GM12878 (cell line): ENCODE measurements around the gene ECM1. TPM values are rescaled to one million over a fixed set of nuclear protein-coding genes. Genes with fewer than 3 reads are reported as not detected.

Experiments used
- BCL11A ChIP-seq: IDR thresholded peaks from 2 replicates; pipeline ENCODE4 v1.6.1; 2011; ENCODE audit warnings: low read depth, low read length
- CEBPB ChIP-seq, 2 experiments: fragments of 150-350 bp in 1 of 2; IDR thresholded peaks; 2 replicates each; pipeline ENCODE4 v1.6.1; 2012 to 2014; ENCODE audit warnings: low read depth in 2 of 2, low read length in 2 of 2, borderline replicate concordance in 1 of 2, inconsistent platforms in 1 of 2
- CHD4 ChIP-seq: fragments of 200-600 bp; sonication (generic); IDR thresholded peaks from 2 replicates; pipeline ENCODE4 v1.6.1; 2016; ENCODE audit warnings: mild to moderate bottlenecking
- EED ChIP-seq: sonication (generic); IDR thresholded peaks from 2 replicates; pipeline ENCODE4 v1.6.1; 2016; ENCODE audit warnings: antibody characterized with exemption, low read depth
- EP300 ChIP-seq, 2 experiments: fragments of 150-350 bp in 1 of 2; IDR thresholded peaks; 2 replicates each; pipeline ENCODE4 v1.6.1; 2011 to 2012; ENCODE audit warnings: low read depth in 2 of 2, low read length in 2 of 2, borderline replicate concordance in 1 of 2, improper control_type of control experiment in 1 of 2, inconsistent platforms in 1 of 2; ENCODE audit not compliant: control insufficient read depth in 1 of 2
- HDAC6 ChIP-seq: fragments of 200-600 bp; sonication (generic); IDR thresholded peaks from one replicate; pipeline ENCODE4 v1.8.0; 2017; ENCODE audit warnings: antibody characterized with exemption; ENCODE audit not compliant: unreplicated experiment
- JUNB ChIP-seq: IDR thresholded peaks from 2 replicates; pipeline ENCODE4 v1.6.1; 2016; ENCODE audit warnings: antibody characterized with exemption, mild to moderate bottlenecking
- JUND ChIP-seq: IDR thresholded peaks from 2 replicates; pipeline ENCODE4 v1.6.1; 2012; ENCODE audit warnings: low read depth, mild to moderate bottlenecking, low read length, improper control_type of control experiment, moderate library complexity
- NBN ChIP-seq: fragments of 450-650 bp; IDR thresholded peaks from 2 replicates; pipeline ENCODE4 v1.6.1; 2016
- NFXL1 ChIP-seq: fragments of 450-650 bp; IDR thresholded peaks from 2 replicates; pipeline ENCODE4 v1.6.1; 2017; ENCODE audit warnings: antibody characterized with exemption, mild to moderate bottlenecking, borderline replicate concordance
- NR2C1 ChIP-seq: fragments of 450-650 bp; IDR thresholded peaks from 2 replicates; pipeline ENCODE4 v1.6.1; 2017; ENCODE audit warnings: antibody characterized with exemption, mild to moderate bottlenecking, moderate library complexity
- POU2F2 ChIP-seq: IDR thresholded peaks from 3 replicates; pipeline ENCODE4 v1.6.1; 2011; ENCODE audit warnings: low read depth, mild to moderate bottlenecking, low read length, borderline replicate concordance
- RAD21 ChIP-seq: IDR thresholded peaks from 2 replicates; pipeline ENCODE4 v1.6.1; 2011; ENCODE audit warnings: mild to moderate bottlenecking, low read depth, low read length, moderate library complexity; ENCODE audit not compliant: insufficient read depth
- SMC3 ChIP-seq: IDR thresholded peaks from 2 replicates; pipeline ENCODE4 v1.6.1; 2011; ENCODE audit warnings: low read length, improper control_type of control experiment, borderline replicate concordance
- SREBF1 ChIP-seq: IDR thresholded peaks from 2 replicates; pipeline ENCODE4 v1.6.1; 2012; ENCODE audit warnings: mild to moderate bottlenecking, low read length
- STAT1 ChIP-seq: fragments of 450-650 bp; conservative IDR thresholded peaks from 2 replicates; pipeline ENCODE4 v1.6.1; 2014; ENCODE audit warnings: antibody characterized with exemption, mild to moderate bottlenecking
- STAT3 ChIP-seq: IDR thresholded peaks from 2 replicates; pipeline ENCODE4 v1.6.1; 2011; ENCODE audit warnings: low read depth, low read length, improper control_type of control experiment
- SUZ12 ChIP-seq: fragments of 200-600 bp; sonication (generic); IDR thresholded peaks from one replicate; pipeline ENCODE4 v1.6.1; 2018; ENCODE audit warnings: antibody characterized with exemption, mild to moderate bottlenecking; ENCODE audit not compliant: unreplicated experiment
- TAF1 ChIP-seq: IDR thresholded peaks from 2 replicates; pipeline ENCODE4 v1.6.1; 2011; ENCODE audit warnings: mild to moderate bottlenecking, low read depth, low read length, borderline replicate concordance
- TCF12 ChIP-seq: IDR thresholded peaks from 2 replicates; pipeline ENCODE4 v1.6.1; 2011; ENCODE audit warnings: low read depth, mild to moderate bottlenecking, low read length
- YBX1 ChIP-seq: fragments of 450-650 bp; IDR thresholded peaks from 2 replicates; pipeline ENCODE4 v1.6.1; 2016; ENCODE audit warnings: antibody characterized with exemption
- ZBTB11 ChIP-seq: fragments of 450-650 bp; formaldehyde crosslinking; IDR thresholded peaks from 2 replicates; pipeline ENCODE4 v1.5.0; 2022; ENCODE audit warnings: mild to moderate bottlenecking, missing genetic modification characterization
- ZNF217 ChIP-seq: fragments of 450-650 bp; IDR thresholded peaks from 2 replicates; pipeline ENCODE4 v1.6.1; 2017; ENCODE audit warnings: antibody characterized with exemption, mild to moderate bottlenecking
- polyA plus RNA-seq, 11 experiments: library from polyadenylated mRNA; depleted of rRNA in 4 of 11; unstranded in 6 of 11; stranded (reverse) in 5 of 11; fragments of >200 nt; fragmentation: Nextera tagmentation in 4 of 11; fragmentation: Illumina TruSeq in 1 of 11; extraction: Ambion mirVana in 4 of 11; extraction: Trizol in 1 of 11; gene quantifications; 1 replicate in 1 of 11; 2 replicates in 10 of 11; pipeline versions ENCODE4 v1.2.1 to v1.2.3, GENCODE V29; 2011 to 2016; ENCODE audit warnings: inconsistent platforms in 2 of 11, missing spikeins in 2 of 11, low read depth in 1 of 11
- total RNA-seq, 4 experiments: library from RNA; depleted of rRNA in 3 of 4; stranded (reverse); fragments of >200 nt in 3 of 4; fragmentation: Illumina TruSeq in 1 of 4; extraction: Trizol in 1 of 4; gene quantifications; 2 replicates each; pipeline versions ENCODE4 v1.2.1 to v1.2.3, GENCODE V29; 2013 to 2021
- TF ChIP-seq, protein P1 (sequence below): fragments of 450-650 bp; IDR thresholded peaks from 2 replicates; pipeline ENCODE4 v1.6.1; 2016; ENCODE audit warnings: mild to moderate bottlenecking, moderate library complexity, borderline replicate concordance

ECM1 gene
- total and polyA plus RNA-seq, 10 of the 15 experiments (the other 5 are each of a cell fraction or from before 2014, with no cell fraction given): 0.06 to 1.3 (median 0.60) TPM

DNA sequence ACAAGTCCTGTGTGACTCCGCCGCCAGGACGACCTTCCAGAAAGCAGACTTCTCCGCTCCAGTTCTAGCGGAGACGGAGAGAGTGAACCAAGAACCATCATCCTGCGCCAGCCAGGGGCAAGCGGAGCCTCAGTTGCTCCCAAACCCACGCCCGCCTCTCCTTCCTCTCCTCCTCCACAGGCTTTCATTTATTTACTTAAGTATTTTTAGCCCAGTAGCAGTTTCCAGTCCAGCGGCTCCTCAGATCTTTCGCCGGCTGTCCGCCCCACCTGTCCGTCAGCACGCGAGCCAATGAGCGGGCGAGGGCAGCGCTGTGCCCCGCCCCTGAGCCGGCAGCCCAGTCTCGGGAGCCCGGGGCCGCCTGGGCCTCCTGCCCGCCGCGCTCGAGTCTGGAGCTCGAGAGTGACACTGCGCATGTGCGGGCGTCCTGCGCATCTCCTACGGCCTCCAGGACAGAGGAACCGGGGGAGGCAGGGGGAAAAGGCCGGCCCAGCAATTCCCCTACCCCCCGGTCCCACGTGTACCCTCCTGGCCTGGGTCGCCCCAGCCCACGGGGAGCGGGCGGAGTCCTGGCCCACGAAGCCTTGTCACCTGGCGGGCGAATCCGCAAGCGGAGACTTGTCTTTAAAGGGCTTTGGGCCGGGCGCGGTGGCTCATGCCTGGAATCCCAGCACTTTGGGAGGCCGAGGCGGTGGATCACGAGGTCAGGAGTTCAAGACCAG is 7.6 kb downstream of the ECM1 start, which contains the start of gene FALEC (continued):
- TF ChIP-seq EP300 (IDR thresholded peaks at IDR 0.05; ENCODE audit: borderline replicate concordance in 1 of 2, control insufficient read depth in 1 of 2, low read depth in 2 of 2, low read length in 2 of 2): no peak
- TF ChIP-seq SMC3: no peak
- TF ChIP-seq STAT1: no peak
- TF ChIP-seq NFXL1: no peak
- TF ChIP-seq HDAC6: no peak
- TF ChIP-seq TCF12: no peak
- no peak for TF ChIP-seq EED
- TF ChIP-seq RAD21: no peak
- TF ChIP-seq CHD4: no peak
- TF ChIP-seq BCL11A: no peak
- peak; percentile 50; the same call in 1 of the 2 replicates for TF ChIP-seq NBN
- TF ChIP-seq, protein P1, sequence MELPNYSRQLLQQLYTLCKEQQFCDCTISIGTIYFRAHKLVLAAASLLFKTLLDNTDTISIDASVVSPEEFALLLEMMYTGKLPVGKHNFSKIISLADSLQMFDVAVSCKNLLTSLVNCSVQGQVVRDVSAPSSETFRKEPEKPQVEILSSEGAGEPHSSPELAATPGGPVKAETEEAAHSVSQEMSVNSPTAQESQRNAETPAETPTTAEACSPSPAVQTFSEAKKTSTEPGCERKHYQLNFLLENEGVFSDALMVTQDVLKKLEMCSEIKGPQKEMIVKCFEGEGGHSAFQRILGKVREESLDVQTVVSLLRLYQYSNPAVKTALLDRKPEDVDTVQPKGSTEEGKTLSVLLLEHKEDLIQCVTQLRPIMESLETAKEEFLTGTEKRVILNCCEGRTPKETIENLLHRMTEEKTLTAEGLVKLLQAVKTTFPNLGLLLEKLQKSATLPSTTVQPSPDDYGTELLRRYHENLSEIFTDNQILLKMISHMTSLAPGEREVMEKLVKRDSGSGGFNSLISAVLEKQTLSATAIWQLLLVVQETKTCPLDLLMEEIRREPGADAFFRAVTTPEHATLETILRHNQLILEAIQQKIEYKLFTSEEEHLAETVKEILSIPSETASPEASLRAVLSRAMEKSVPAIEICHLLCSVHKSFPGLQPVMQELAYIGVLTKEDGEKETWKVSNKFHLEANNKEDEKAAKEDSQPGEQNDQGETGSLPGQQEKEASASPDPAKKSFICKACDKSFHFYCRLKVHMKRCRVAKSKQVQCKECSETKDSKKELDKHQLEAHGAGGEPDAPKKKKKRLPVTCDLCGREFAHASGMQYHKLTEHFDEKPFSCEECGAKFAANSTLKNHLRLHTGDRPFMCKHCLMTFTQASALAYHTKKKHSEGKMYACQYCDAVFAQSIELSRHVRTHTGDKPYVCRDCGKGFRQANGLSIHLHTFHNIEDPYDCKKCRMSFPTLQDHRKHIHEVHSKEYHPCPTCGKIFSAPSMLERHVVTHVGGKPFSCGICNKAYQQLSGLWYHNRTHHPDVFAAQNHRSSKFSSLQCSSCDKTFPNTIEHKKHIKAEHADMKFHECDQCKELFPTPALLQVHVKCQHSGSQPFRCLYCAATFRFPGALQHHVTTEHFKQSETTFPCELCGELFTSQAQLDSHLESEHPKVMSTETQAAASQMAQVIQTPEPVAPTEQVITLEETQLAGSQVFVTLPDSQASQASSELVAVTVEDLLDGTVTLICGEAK: no peak
- no peak for TF ChIP-seq JUNB
- TF ChIP-seq POU2F2: no peak
- TF ChIP-seq JUND: no peak
- TF ChIP-seq YBX1: no peak
- TF ChIP-seq ZNF217: no peak
- TF ChIP-seq CEBPB (IDR thresholded peaks at IDR 0.05; ENCODE audit: borderline replicate concordance in 1 of 2, low read depth in 2 of 2, low read length in 2 of 2): no peak
- TF ChIP-seq ZBTB11 (CRISPR knock-in tag): no peak
- TF ChIP-seq SUZ12: no peak
- TF ChIP-seq SREBF1: no peak
- no peak for TF ChIP-seq STAT3
- TF ChIP-seq TAF1: no peak
- TF ChIP-seq NR2C1: no peak
